HG03196 (cell line): ENCODE measurements around the gene CYFIP1.
A peak's percentile ranks its signal among the peaks of the same experiment; 100 is the strongest.

Experiments used
- ATAC-seq: cut with Tn5 transposase; IDR thresholded peaks from one replicate; pipeline ENCODE4 v1.9.1; 2021; ENCODE audit not compliant: unreplicated experiment

CYFIP1 gene

DNA sequence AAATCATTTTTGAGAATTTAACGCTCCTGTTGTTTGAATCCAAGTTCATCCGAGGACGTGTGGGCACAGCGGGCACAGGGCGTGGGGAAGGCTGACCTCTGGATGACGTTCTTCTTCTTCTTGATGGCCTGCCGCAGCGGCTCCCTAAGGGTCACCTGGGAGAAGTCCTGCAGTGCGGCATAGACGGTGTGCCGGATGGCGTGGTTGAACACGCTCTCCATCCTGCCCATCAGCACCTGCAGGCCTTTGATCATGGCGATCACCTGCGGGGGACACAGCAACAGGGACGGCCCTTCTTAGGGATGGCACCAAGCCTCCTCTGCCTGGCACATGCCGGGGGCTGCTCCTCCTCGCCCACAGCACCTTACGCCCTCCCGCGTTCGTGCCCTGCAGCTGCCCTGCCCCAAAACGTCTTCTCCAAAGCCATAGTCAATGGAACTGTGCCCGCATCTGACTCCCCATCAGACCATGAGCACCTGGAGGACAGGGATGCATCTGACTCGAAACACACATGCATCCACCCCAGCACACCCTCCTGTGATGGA lies 61.5 kb downstream of the CYFIP1 start:
- ATAC-seq: no peak

DNA sequence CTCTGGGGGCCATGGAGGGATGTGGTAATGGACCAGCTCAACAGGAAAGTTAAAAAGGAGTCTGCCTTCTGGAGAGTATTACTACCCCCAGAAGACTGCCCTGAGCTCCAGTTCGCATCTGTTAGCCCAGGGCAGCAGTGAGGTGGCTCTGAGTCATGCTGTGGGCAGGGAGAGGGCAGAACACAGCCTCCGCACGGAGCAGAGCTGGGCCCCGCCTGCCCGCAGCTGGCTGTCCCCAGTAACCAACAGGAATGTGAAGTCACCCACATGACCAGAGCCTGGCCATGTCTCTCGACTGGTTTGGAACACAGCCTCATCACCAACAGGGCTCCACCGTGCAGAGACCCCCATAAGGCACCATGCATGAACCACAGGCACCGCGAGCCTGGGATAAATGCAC lies 62.1 kb downstream of the CYFIP1 start:
- ATAC-seq: no peak

DNA sequence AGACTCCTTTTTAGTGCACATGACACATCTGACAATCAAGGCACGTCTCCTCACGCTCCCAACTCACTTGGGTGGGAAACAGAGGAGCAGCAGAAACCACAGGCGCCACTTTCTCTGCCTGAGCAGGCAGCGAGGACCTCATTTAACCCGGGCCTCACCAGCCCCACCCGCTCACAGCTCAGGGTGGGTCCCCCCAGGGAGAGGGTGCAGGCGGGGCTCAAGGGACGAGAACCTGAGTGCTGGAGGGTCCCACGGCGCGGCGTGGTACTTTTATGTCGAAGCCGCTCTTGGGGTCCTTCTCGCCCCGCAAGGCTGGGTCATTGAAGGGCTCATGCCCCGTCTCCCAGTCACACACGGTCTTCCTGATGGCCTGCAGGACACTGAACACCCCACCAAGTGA lies 62.6 kb downstream of the CYFIP1 start:
- ATAC-seq: no peak

DNA sequence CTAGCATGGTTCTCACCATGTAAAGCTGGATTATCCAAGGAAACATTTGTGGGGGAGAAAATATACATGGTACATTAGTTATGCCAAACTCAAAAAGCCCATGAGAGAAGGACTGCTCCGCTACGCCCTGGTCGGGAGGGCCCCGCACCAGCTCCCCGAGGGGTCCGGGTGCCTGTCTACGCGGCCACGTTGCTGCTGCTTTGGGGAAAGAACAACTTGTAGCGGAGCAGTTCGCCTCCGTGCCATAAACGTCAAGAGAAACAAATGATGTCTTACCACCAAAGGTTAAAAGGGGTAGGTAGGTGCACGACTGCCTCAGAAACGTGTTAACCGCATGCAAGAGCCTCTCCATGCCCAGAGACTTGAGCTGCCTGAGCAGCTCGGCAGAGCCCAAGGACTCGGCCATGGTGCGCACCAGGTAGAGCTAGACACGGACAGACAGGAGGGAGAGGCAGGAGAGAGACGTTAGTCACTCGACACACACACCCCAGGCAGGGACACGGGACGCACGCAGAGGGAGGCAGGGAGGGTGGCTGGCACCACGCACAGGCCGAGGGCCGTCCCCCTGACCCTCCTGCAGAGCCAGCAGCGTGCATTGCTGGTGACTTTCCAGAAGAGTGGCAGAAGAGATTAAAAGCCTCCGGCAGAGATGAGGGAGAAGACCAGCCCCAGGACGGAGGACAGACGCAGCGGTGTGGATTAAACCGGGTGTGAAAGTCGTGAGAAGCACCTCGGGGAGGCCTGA lies 63.4 kb downstream of the CYFIP1 start:
- no peak for ATAC-seq

DNA sequence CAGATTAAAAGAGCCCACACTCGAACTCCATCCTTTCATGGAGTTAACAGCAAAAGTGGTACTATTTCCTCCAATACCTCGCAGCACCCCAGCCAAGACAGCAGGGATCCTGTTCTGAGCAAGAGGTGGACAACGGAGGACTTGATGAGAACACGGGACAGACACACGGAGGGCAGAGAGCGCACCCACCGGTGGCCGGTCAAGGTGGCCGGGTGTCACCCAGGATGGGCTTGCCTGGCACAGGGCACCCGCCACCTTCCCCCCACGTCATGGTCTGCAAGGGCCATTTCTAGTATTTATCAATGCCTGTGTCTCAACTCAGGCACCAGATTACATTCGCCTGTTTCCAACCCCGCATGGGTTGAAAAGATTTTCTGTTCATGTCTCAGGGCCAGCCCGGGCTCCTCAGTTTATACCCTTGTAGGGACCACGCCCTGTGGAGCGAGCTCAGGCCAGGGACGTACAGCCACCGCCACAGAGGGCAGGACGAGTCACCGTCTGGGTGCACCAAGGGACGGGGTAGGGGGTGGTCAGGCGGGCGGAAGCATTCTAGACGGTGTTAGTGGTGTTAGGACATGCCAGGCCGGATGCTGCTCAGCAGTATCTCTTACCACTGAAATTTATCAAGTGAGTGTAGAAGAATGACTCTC lies 64.2 kb downstream of the CYFIP1 start:
- no peak for ATAC-seq

DNA sequence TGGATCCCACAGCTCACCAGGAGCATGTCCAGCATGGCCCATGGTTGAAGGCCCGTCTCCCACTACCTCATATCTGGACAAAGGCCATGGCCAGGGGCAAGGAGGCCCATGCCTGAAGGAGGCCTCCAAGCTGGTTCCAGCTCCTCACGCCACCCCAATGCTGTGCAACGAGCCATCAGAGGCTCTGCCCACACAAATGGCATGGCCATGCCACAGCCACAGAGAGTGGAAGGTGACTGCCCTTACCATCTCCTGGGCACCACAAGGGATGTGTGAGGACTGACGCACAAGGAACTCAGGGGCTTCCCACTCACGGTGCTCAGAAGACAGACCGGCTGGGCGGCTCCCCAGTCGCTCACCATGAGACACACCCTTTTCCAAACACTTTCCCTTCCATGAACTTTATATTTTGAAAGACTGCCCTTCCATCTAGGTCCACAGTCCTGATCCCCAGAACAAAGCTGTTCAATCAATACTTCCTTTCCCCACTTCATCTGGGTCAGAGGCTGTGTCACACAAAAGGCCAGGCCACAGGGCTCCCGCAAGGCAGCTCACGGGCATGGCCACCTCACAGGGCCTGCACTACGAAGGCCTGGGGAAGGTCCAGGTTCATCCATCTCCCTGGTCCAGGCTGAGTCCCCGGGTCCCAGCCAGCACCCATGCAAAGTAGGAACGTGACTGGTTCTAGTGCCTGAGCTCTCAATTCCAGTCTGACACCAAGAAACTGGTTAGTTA lies 66.4 kb downstream of the CYFIP1 start:
- ATAC-seq: no peak

DNA sequence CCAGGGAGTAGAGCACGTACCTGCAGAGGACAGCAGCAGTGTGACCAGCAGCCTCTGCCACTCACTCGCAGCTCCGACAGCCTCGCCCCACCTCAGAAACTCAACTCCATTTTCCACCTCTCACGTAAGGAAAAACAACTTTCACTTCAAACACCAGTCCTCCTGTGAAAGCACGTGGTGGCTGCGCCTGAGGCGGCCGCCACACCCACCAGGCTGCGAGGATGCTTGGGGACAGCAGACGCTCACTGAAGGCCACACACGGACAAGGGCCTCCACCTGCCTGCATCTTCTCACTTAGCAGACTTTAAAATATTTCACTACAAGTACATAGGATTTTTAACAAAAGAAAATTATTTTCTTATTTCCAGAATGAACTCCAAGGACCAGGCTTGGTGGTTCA lies 67.9 kb downstream of the CYFIP1 start:
- no peak for ATAC-seq

DNA sequence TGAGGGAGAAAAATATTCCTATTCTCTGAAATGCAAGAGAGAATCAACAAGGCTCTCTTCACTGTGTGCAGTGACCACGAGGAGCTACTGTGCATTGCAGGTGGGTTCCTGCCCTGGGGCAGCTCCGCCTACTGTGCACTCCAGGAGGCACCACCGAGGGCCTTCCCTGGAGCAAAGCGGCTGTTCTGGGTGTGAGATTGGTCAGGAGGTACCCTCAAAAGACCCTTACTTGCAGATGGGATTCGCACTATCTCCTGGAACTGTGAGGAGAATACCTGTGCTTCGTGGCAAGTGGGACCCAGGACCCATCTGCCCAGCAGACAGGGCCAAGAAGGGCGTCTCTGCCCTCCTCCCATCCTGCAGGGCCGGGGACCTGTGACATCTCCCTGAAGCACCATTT lies 68.9 kb downstream of the CYFIP1 start:
- no peak for ATAC-seq

DNA sequence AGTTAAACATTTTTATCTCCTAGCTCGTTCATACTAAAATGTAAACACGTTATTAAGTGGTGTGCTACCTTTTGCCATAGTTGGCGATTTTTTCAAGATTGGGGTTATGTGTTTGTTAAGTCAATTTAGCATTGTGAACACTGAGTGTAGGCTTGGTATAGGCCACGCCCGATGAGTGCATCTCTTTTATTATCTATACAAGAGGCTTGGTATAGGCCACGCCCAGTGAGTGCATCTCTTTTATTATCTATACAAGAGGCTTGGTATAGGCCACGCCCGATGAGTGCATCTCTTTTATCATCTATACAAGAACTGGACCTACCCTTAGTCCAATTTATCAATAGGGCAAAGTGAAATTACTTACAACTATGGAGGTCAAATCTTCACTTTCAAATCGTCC lies 71.3 kb downstream of the CYFIP1 start:
- no peak for ATAC-seq

DNA sequence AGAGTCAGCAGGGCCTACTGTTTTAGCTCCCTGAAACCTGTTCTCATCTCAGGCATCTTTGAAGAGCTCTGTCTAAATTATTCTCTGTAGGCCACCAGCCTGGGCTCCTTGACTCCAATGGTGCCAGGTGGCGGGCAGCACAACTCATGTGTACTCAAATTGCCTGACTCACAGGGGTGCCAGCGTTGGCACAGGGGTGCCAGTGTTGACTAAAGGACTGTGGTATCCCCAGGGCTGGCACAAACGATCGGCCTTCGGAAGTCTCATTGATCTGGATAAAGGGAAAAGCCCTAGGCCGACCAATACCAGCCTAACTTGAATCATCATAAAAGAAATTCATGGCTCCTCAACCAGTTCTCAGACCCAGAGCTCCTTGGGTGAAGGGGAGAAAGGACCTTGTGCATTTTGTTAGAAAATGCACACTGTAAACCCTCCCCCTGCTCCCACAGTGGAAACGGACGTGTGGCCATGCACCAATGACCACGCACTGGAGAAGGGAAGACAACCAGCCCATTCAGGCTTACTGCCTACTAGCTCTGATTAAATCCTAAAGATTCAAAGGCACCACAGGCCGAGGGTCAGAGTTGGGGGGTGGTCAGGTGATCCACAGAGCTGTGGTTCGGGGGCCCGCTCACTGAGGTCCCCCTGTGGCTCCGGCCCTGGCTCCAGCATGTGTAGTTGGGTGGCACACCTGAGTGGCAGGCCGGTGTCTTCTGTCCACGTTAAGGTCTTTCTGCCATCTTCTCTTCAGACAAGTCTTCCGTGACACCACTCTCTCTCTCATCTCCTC lies 72.8 kb downstream of the CYFIP1 start:
- ATAC-seq: no peak

DNA sequence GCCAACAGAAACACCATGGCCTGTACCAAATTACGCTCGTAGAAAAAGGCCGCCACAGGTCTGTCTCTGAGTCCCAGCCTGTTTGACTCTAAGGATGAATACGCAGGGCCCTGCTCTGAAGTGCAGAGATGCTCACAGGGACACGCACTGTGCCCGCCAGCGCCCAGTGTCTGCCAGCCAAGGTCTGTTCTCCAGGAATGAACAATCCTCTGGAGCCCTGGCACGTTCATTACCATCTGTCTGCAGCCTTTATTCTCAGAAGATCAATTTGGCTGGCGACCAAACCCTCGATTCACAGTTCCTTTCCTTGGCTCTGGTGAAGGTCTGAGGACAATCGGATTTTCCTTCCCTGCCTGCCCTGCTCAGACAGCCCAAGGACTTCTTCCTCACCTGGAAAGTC lies 75.4 kb downstream of the CYFIP1 start:
- ATAC-seq: no peak

DNA sequence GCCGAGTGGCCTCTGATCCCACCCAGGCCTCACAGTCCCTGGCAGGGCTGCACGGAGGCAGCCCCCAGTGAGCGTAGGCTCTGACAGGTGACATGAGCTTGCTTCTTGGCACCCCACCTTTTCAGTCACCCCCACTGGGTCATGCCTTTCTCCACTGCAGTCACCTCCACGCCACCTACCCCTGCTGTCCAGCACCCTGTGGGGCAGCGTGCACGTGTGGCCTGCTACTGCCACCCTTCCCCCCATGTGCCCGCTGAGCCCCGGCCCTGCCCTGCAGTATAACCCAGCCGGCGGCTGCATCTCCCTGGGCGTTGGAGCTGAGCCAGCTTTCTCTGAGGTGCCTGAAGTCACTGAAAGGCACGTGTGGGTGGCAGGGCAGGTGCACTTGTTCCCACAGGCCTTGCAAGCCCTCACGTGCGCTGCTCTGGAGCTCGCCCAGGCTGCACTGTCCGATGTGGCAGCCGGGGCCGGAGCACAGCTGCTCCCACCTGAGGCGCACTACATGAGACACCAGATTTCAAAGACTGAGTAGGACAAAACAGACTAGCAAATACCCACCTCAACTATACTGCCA lies 76.1 kb downstream of the CYFIP1 start:
- no peak for ATAC-seq

DNA sequence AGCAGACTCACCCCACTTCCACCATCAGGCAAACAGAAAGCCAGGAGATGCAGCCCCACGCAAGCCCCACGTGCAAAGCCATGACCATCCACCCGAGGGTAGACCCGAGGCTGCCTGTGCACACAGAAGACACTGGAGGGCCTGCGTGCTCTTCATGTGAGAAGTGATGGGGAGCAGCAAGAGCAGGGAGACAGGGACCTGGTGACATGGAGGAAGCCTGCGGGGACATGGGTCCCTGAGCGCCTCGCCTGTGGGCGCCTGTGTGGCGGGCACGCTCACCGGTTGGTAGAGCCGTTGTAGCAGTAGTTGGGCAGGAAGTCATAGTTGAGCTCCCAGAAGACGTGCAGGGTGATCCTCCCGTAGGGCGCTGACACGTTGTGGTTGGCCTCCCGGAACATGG lies 76.7 kb downstream of the CYFIP1 start:
- no peak for ATAC-seq

DNA sequence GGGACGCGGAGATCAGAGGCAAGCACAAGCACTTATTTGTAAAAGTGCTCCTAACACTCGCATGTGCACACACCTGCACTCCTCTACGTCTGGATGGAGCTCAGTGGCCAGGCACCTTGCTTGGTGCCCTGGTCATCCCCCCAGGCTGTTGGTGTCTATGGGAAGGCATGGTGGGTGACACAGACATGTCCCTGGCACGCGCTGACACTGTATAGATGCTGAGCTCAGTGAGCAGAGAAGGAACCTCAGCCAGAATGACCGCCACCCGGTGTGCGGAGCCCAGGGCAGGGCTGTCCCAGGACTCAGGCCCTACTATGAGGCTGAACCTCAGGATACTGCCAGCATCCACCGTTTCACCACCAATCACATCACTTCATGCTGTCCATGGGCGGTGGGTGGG lies 77.2 kb downstream of the CYFIP1 start:
- no peak for ATAC-seq

DNA sequence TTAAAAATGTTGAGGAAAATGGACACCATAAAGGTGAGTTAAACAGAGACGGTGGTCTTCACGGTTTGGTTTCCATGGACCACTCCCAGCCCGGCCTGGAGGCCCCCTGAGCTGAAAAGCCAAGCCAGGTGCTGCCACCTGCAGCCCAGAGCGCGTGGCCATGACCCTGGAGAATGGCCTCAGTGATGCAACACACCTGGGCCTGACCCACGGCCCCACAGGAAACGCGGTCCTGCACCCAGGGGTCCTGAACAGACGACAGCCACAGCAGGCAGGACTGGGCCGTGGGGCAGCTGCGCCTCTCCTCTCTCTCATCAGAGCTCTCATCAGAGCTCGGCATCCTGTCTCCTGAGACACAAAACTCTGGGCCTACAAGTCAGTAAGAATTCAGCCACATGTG lies 77.6 kb downstream of the CYFIP1 start:
- ATAC-seq: no peak

DNA sequence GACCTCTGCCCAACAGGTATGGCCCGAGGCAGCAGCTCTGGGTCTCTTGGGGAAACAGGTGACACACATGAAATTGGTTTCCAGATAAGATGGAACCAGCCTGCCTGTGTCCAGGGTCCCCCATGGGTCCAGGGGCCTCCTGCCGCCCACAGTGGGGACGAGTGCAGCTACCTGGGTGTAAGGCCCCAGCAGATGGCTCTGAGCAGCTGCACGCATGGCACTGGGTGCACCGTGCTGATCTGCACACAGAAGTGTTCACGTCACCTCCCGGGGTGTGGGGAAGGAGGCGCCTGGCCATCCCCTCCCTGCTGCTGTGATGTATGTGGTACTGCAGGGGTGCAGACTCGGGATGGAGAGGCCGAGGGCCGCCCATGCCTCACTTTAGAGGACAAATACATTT lies 78.1 kb downstream of the CYFIP1 start:
- no peak for ATAC-seq

DNA sequence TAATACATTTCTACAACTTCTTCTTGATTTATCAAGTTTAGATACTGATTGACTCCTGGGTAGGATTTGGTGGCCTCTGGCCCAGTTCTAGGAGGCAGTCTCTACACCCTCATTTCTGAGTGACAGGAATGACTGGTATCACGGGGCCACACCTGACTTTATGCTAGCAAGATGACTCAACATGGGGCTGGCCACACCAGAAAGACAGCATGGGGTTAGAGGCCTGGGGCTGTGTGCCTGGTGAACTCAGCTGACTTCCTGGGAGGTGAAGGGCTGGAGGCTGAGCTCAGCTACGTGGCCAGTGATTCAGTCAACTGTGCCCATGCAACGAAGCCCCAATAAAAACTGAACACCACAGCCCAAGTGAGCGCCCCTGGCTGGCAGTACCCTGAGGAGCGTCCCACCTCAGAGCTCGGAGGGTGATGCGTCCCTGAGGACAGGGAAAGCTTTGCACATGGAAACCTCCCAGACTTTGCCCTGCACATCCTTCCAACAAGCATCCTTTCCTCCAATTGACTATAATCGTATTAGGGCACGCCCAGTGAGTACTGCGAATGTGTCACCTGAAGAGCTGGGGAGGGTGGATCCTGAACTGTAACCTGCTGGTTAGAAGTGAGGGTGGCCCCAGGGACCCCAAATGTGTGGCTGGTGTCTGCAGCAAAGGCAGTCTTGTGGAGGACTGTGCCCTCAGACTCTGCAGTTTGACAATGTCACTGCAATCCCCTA lies 84.5 kb downstream of the CYFIP1 start:
- peak; percentile 41 for ATAC-seq

DNA sequence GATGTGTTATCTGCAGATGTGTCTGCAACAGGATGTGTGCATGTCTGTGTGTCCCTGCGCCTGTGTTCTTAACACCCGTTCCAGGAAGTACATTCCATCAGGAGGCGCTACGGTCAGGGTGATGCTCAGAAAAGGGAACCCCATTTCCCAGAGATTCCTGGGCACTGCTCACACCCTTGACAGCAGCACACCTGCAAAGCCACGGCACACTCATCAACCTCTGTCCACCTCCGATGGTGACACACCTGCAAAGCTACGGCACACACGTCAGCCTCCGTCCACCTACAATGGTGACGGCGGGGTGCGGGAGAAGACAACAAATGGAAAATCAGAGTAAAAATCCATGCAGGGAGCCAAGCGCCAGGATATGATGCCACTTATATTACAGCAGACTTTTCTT lies 86.3 kb downstream of the CYFIP1 start:
- no peak for ATAC-seq

DNA sequence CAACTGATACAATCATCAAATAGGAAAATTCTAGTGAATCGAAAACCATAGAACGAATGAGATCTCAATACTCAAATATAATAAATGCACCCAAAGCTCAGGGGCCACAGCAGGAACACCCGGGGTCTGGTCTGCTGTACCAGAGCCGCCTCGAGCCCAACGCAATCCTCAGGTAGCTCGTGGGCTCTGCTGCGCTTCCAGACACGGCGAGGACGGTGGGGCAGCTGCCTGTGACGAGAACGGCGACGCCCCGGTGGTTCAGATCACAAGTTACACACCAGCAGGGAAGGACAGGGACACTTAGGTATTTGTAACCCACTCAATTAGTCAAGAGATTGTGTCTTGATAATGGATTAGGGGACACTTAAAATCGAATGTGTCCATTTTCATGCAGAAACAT lies 87.1 kb downstream of the CYFIP1 start:
- no peak for ATAC-seq

DNA sequence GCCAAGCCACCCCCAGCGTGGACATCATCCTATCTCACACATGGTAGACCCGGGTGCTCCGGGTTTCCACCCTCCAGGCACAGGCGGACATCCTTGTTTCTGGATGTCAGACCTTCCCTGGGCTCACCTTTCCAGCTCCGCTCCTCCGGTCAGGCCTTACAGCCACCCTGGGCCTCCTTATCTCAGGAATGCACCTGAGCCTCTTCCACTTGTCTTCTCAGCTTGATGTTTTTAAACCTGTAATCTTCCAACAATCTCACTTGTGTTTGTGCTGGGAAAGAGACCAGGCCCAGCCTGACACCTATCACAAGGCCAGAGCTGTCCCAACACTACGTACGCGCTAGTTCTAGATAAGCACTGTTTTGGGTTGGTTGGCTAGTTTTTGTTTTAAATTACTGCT lies 87.8 kb downstream of the CYFIP1 start:
- no peak for ATAC-seq
